Testis (tissue), 3 donors: ENCODE measurements around the gene RASA3. TPM values are rescaled to one million over a fixed set of nuclear protein-coding genes. Genes with fewer than 3 reads are reported as not detected.

Experiments used
- DNase-seq: peaks from one replicate; pipeline ENCODE4 v3.0.0-alpha.2; 2019
- H3K27ac ChIP-seq, 2 donors: fragments of 200-600 bp; sonication (generic); one replicate each; pipeline ENCODE4 v1.5.1; 2019
- H3K27me3 ChIP-seq: fragments of 200-600 bp; sonication (generic); one replicate; pipeline ENCODE4 v1.5.1; 2019
- H3K36me3 ChIP-seq: fragments of 200-600 bp; sonication (generic); one replicate; pipeline ENCODE4 v1.5.1; 2017; ENCODE audit warnings: low read depth; ENCODE audit errors: missing control alignments
- H3K4me1 ChIP-seq: fragments of 200-600 bp; sonication (generic); one replicate; pipeline ENCODE4 v1.5.1; 2019
- H3K4me3 ChIP-seq, 2 donors: fragments of 200-600 bp; sonication (generic); one replicate each; pipeline ENCODE4 v1.5.1; 2017 to 2019
- H3K9me3 ChIP-seq: fragments of 200-600 bp; sonication (generic); one replicate; pipeline ENCODE4 v1.5.1; 2017
- POLR2A ChIP-seq: fragments of 450-650 bp; IDR thresholded peaks from one replicate; pipeline ENCODE4 v1.6.1; 2017; ENCODE audit warnings: antibody characterized with exemption, mild to moderate bottlenecking, moderate library complexity
- WGBS, 2 donors: methylation state at CpG; one replicate each; pipeline ENCODE4 v1.1.5; 2018; 5-methylcytosine and 5-hydroxymethylcytosine counted together
- intact Hi-C: fragments of 100-400 bp; cut with DNase I; formaldehyde crosslinking; loops from one replicate; pipeline ENCODE4 v1.15.1; 2023; ENCODE audit warnings: low total_unique reads
- polyA plus RNA-seq: library from polyadenylated mRNA; stranded (reverse); fragments of 350-450 nt; fragmentation: Illumina TruSeq; extraction: RNeasy Lipid Tissue Mini Kit (QIAGEN cat#74804); gene quantifications from one replicate; pipeline ENCODE4 v1.2.3, GENCODE V29; 2014; ENCODE audit warnings: low read depth, low replicate concordance; ENCODE audit not compliant: insufficient read depth
- total RNA-seq, 2 donors: library from RNA; depleted of rRNA; stranded (reverse); fragments of >200 nt; gene quantifications; one replicate each; pipeline ENCODE4 v1.2.3, GENCODE V29; 2016
- TF ChIP-seq, protein P1 (sequence below), 3 experiments: fragments of 450-650 bp in 2 of 3; fragments of 200-600 bp in 1 of 3; sonication (generic) in 1 of 3; IDR thresholded peaks; one replicate each; pipeline ENCODE4 v1.5.1; 2016 to 2019; ENCODE audit warnings: antibody characterized with exemption in 3 of 3, mild to moderate bottlenecking in 2 of 3, moderate library complexity in 1 of 3

RASA3 gene
- total and polyA plus RNA-seq, 3 donors from 2014 or later, result 13.2 to 21.6 (median 16.4) TPM

DNA sequence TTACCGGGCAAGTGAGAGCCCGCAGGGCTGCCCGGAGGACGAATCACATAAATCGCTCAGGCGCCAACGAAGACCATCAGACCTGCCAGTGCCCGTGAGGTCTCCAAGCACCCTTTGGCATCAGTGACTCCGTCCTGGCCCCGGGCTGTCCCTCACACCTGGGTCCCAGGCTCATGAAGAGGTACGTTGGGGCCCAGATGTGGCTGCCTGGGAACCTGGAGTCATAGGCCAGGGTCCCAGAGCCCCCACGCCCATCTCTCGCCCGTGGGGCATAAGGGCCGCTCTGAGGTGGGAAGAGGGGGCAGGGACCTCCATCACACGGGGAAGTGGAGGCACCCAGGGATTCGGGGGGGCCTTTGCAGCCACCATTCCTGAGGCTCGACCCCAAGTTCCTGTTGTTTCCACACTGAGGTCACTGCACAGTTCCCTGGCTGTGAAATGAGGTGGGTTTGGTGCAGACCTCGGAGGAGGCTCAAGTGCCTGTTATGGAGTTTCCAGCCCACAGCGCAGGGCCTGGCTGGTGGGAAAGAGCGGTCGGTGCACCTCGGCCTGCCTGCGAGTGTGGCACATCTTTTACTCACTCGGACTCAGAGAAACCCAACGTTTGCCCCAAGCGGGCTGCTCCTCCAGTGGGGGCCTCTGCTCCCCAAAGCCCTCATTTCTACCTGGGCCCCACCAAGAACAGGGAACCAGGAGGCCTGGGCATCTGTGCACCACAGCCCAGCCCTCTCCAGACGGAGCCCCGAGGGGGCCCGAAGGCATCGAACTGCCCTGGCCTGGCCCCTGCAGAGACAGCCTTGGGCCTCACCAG, 122.6 kb downstream of the RASA3 start:
- intact Hi-C loops, result no loop called here
- DNase-seq, result no peak
- TF ChIP-seq, protein P1, sequence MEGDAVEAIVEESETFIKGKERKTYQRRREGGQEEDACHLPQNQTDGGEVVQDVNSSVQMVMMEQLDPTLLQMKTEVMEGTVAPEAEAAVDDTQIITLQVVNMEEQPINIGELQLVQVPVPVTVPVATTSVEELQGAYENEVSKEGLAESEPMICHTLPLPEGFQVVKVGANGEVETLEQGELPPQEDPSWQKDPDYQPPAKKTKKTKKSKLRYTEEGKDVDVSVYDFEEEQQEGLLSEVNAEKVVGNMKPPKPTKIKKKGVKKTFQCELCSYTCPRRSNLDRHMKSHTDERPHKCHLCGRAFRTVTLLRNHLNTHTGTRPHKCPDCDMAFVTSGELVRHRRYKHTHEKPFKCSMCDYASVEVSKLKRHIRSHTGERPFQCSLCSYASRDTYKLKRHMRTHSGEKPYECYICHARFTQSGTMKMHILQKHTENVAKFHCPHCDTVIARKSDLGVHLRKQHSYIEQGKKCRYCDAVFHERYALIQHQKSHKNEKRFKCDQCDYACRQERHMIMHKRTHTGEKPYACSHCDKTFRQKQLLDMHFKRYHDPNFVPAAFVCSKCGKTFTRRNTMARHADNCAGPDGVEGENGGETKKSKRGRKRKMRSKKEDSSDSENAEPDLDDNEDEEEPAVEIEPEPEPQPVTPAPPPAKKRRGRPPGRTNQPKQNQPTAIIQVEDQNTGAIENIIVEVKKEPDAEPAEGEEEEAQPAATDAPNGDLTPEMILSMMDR (IDR thresholded peaks at IDR 0.05), result no peak
- TF ChIP-seq POLR2A, result no peak
- Histone ChIP-seq H3K4me3 (no peak overlapping the region), H3K4me1 (no peaks in the 10 kb centered on the region), H3K27me3 (no peaks in the 10 kb centered on the region), H3K27ac (no peak overlapping the region), H3K9me3 (no peaks in the 10 kb centered on the region), H3K36me3 (no peaks in the 10 kb centered on the region)
- WGBS, 2 donors, result 93 to 95% methylated on average over 24 to 28 of the region's 31 CpGs

DNA sequence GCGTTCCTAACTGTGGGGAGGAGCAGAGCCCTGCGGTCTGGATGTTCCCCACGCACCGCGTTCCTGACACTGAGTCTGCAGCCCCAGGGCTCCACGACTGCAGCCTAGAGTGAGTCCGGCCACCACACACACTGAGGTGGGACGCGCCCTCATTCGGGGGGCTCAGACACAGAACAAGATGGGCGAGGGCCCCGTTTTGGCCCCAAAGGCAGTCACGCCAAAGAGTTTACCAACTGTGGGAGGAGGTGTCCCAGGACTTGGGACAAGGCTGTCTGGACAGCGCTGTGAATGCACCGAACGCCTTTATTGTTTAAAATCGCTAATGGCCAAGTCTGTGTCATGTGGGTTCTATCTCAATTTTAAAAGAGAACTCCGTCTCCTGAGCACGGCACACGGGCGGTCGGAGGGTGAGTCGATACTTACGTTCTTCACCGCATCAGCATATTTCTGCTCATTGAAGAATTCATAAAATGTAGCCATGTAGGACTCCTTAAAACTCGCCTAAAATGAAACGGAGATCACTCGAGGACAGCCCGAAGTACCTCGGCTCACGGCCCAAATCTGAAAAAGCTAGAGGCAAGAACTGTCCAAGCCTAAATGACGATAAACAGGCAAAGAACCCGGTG, 123.3 kb downstream of the RASA3 start:
- DNase-seq, result no peak
- Histone ChIP-seq H3K9me3 (no peaks in the 10 kb centered on the region), H3K27ac (no peak overlapping the region), H3K4me1 (no peaks in the 10 kb centered on the region), H3K27me3 (no peaks in the 10 kb centered on the region), H3K36me3 (no peaks in the 10 kb centered on the region), H3K4me3 (no peak overlapping the region)
- TF ChIP-seq, protein P1 (IDR thresholded peaks at IDR 0.05), result no peak
- no peak for TF ChIP-seq POLR2A
- WGBS, 2 donors, result 89 to 91% methylated on average over 20 to 33 of the region's 33 CpGs
- intact Hi-C loops, result no loop called here

DNA sequence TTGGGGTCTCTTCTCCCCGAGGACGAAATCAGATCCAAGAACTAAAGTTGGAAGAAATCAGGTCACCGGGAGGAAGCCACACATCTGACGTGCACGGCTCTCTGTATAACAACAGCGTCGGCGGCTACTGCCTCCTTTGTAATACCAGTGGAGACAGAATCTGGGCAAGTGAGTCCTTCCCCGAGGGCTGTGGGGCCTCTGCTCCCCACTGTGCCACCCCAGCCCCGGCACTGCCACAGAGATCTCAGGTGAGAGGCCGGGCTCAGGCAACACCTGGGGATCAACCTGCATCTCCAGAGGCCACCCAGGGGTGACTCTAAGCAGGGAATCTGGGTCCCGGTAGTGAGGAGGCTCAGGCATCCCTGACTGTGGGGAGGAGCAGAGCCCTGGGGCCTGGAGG, 124.9 kb downstream of the RASA3 start:
- H3K27me3 ChIP-seq, result no peaks in the 10 kb centered on the region
- intact Hi-C loops, result no loop called here
- no peak overlapping the region for H3K27ac ChIP-seq
- no peaks in the 10 kb centered on the region for H3K36me3 ChIP-seq
- TF ChIP-seq, protein P1 (IDR thresholded peaks at IDR 0.05), result no peak
- TF ChIP-seq POLR2A, result no peak
- no peaks in the 10 kb centered on the region for H3K9me3 ChIP-seq
- WGBS, 2 donors, result 91 to 95% methylated on average over 5 to 12 of the region's 12 CpGs
- no peaks in the 10 kb centered on the region for H3K4me1 ChIP-seq
- no peak overlapping the region for H3K4me3 ChIP-seq
- no peak for DNase-seq

DNA sequence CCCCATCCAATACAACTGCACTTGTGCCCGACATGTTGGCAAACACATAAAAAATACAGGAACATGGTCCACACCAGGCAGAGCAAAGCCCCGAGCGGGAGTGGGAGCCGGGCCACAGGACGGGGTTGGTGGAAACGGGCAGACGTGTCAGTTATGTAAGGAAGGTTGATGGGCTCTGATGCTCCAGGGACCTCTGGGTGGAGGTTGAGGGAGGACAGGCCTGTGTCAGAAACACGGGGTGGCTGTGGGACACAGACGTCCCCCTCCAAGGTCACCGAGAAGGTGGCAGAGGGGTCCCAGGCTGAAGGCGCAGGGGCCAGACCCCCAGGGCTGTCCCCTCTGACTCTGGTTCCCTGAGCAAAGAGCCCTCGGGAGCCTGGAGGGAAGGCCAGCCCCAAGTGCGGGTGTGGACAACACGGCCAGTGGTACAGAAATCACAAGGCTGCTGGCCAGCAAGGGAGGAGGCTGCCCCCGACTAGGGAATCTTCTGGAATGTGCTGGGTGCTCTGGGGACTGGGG, 127.2 kb downstream of the RASA3 start:
- DNase-seq, result no peak
- WGBS, 2 donors, result 83 to 92% methylated on average over 13 to 15 of the region's 15 CpGs
- TF ChIP-seq, protein P1 (IDR thresholded peaks at IDR 0.05), result no peak
- no peak for TF ChIP-seq POLR2A
- Histone ChIP-seq H3K4me3 (no peak overlapping the region), H3K4me1 (no peaks in the 10 kb centered on the region), H3K27ac (no peak overlapping the region), H3K36me3 (no peaks in the 10 kb centered on the region), H3K9me3 (no peaks in the 10 kb centered on the region), H3K27me3 (no peaks in the 10 kb centered on the region)
- intact Hi-C loops, result no loop called here
